K562 (cell line): ENCODE data around the gene CD82. TPM values are rescaled to one million over a fixed set of nuclear protein-coding genes. Genes with fewer than 3 reads are reported as not detected.
A peak's percentile ranks its signal among the peaks of the same experiment; 100 is the strongest.

ENCODE experiments used
- BCOR ChIP-seq: fragments of 450-650 bp; IDR thresholded peaks from 2 replicates; pipeline ENCODE4 v1.6.1; 2016
- CBX5 ChIP-seq: IDR thresholded peaks from 2 replicates; pipeline ENCODE4 v1.6.1; 2014; ENCODE audit warnings: low read depth, borderline replicate concordance
- EP400 ChIP-seq: fragments of 450-650 bp; IDR thresholded peaks from 2 replicates; pipeline ENCODE4 v1.6.1; 2017; ENCODE audit warnings: antibody characterized with exemption, mild to moderate bottlenecking, moderate library complexity
- FOXA1 ChIP-seq: fragments of 450-650 bp; IDR thresholded peaks from 2 replicates; pipeline ENCODE4 v1.6.1; 2016; ENCODE audit warnings: mild to moderate bottlenecking, borderline replicate concordance
- GABPB1 ChIP-seq: sonication (generic); formaldehyde crosslinking; IDR thresholded peaks from 2 replicates; pipeline ENCODE4 v1.8.0; 2022; ENCODE audit warnings: mild to moderate bottlenecking, missing genetic modification reagents
- GABPB2 ChIP-seq: fragments of 250-450 bp; sonication (Bioruptor Pico); conservative IDR thresholded peaks from 2 replicates; pipeline ENCODE4 v1.5.1; 2021; ENCODE audit warnings: mild to moderate bottlenecking
- HNRNPUL1 ChIP-seq: fragments of 200-400 bp; formaldehyde crosslinking; IDR thresholded peaks from 2 replicates; pipeline ENCODE4 v1.6.1; 2017; ENCODE audit warnings: low read length
- ILK ChIP-seq: fragments of 450-650 bp; IDR thresholded peaks from 2 replicates; pipeline ENCODE4 v1.6.1; 2016; ENCODE audit warnings: missing genetic modification characterization, low read depth, mild to moderate bottlenecking, missing compliant biosample characterization, moderate library complexity, borderline replicate concordance
- KLF6 ChIP-seq: fragments of 250-450 bp; sonication (Bioruptor Pico); IDR thresholded peaks from 2 replicates; pipeline ENCODE4 v1.4.0; 2020; ENCODE audit warnings: mild to moderate bottlenecking, moderate library complexity, borderline replicate concordance
- NONO ChIP-seq, 2 experiments: fragments of 200-400 bp in 1 of 2; fragments of 450-650 bp in 1 of 2; formaldehyde crosslinking in 1 of 2; IDR thresholded peaks; 2 replicates each; pipeline ENCODE4 v1.6.1; 2017; ENCODE audit warnings: low read depth in 2 of 2, mild to moderate bottlenecking in 2 of 2, moderate library complexity in 2 of 2, low read length in 1 of 2
- NR2C2 ChIP-seq, 2 experiments: fragments of 200-800 bp in 1 of 2; sonication (Bioruptor generic) in 1 of 2; sonication (generic) in 1 of 2; formaldehyde crosslinking in 1 of 2; IDR thresholded peaks; 2 replicates each; pipeline versions ENCODE4 v1.6.1 to v1.8.0; 2016 to 2022; ENCODE audit warnings: mild to moderate bottlenecking in 1 of 2, missing compliant biosample characterization in 1 of 2, missing genetic modification characterization in 1 of 2, missing genetic modification reagents in 1 of 2
- SMARCC2 ChIP-seq: fragments of 450-650 bp; IDR thresholded peaks from 2 replicates; pipeline ENCODE4 v1.6.1; 2017; ENCODE audit warnings: antibody characterized with exemption, moderate library complexity, mild to moderate bottlenecking, low read depth
- SNAPC5 ChIP-seq: fragments of 250-450 bp; sonication (Bioruptor Pico); IDR thresholded peaks from 2 replicates; pipeline ENCODE4 v1.8.0; 2021; ENCODE audit warnings: moderate library complexity, mild to moderate bottlenecking, inconsistent platforms
- U2AF2 ChIP-seq: fragments of 200-400 bp; formaldehyde crosslinking; optimal IDR thresholded peaks from 2 replicates; pipeline ENCODE3; 2017; ENCODE audit warnings: low read depth, mild to moderate bottlenecking, low read length
- ZNF121 ChIP-seq: sonication (generic); formaldehyde crosslinking; conservative IDR thresholded peaks from 2 replicates; pipeline ENCODE4 v1.8.0; 2022; ENCODE audit warnings: missing genetic modification reagents
- ZNF133 ChIP-seq: fragments of 250-450 bp; sonication (Bioruptor Pico); IDR thresholded peaks from 2 replicates; pipeline ENCODE4 v1.4.0; 2020; ENCODE audit warnings: mild to moderate bottlenecking
- ZNF57 ChIP-seq: fragments of 450-650 bp; formaldehyde crosslinking; IDR thresholded peaks from 2 replicates; pipeline ENCODE4 v1.4.0; 2020; ENCODE audit warnings: mild to moderate bottlenecking, moderate library complexity
- ZNF655 ChIP-seq: fragments of 250-450 bp; sonication (Bioruptor Pico); IDR thresholded peaks from 2 replicates; pipeline ENCODE4 v1.5.0; 2021
- ZNF695 ChIP-seq: fragments of 450-650 bp; formaldehyde crosslinking; IDR thresholded peaks from 2 replicates; pipeline ENCODE4 v1.4.0; 2020; ENCODE audit warnings: mild to moderate bottlenecking, moderate library complexity
- polyA plus RNA-seq, 8 experiments: library from polyadenylated mRNA; depleted of rRNA in 4 of 8; stranded (reverse) in 5 of 8; unstranded in 3 of 8; fragments of >200 nt; fragmentation: Nextera tagmentation in 2 of 8; fragmentation: Illumina TruSeq in 1 of 8; extraction: Ambion mirVana in 2 of 8; extraction: Trizol in 1 of 8; gene quantifications; 2 replicates each; pipeline versions ENCODE4 v1.2.1 to v1.2.3, GENCODE V29; 2011 to 2014; ENCODE audit warnings: inconsistent platforms in 1 of 8, missing spikeins in 1 of 8
- total RNA-seq, 7 experiments: library from RNA; depleted of rRNA in 6 of 7; stranded (reverse); fragments of >200 nt in 6 of 7; fragmentation: Illumina TruSeq in 2 of 7; extraction: Trizol in 2 of 7; gene quantifications; 2 replicates each; pipeline versions ENCODE4 v1.2.1 to v1.2.3, GENCODE V29; 2011 to 2021; ENCODE audit warnings: low replicate concordance in 1 of 7
- TF ChIP-seq, protein P1 (sequence below): fragments of 250-450 bp; sonication (Bioruptor Pico); IDR thresholded peaks from 2 replicates; pipeline ENCODE4 v1.8.0; 2022; ENCODE audit warnings: inconsistent platforms
- TF ChIP-seq, protein P2 (sequence below): fragments of 250-450 bp; sonication (Bioruptor Pico); IDR thresholded peaks from 2 replicates; pipeline ENCODE4 v1.8.0; 2021; ENCODE audit warnings: moderate library complexity, mild to moderate bottlenecking, inconsistent platforms
- TF ChIP-seq, protein P3 (sequence below): sonication (generic); formaldehyde crosslinking; IDR thresholded peaks from 2 replicates; pipeline ENCODE4 v1.8.1; 2023; ENCODE audit warnings: mild to moderate bottlenecking, missing genetic modification reagents

The CD82 gene
- total and polyA plus RNA-seq, 9 of the 15 experiments (the other 6 are each of a cell fraction or from before 2014, with no cell fraction given): 0.27 to 9.4 (median 3.0) TPM

DNA sequence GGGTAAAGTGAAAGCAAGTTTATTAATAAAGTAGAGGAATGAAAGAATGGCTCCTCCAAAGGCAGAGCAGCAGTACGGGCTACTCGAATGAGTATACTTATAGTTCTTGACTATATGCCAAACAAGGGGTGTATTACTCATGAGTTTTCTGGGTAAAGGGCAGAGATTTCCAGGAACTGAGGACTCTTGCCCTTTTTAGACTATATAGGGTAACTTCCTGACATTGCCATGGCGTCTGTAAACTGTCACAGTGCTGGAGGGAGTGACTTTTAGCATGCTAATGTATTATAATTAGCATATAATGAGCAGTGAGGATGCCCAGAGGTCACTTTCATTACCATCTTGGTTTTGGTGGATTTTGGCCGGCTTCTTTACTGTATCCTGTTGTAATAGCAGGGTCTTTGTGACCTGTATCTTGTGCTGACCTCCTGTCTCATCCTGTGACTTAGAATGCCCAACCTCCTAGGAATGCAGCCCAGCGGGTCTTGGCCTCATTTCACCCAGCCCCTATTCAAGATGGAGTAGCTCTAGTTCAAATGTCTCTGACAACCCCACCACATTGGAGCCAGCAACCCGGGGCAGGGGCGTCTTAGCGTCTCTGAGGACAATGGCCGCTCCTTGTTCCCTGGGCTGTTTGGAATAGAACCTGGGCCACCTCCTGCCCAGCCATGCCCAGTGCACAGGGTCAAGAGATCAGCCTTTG is 34.9 kb upstream of the CD82 start (continued):
- no peak for TF ChIP-seq NR2C2 (CRISPR knock-in tag; IDR thresholded peaks at IDR 0.05)
- TF ChIP-seq NR2C2 (tag; IDR thresholded peaks at IDR 0.05): peak; percentile 88
- TF ChIP-seq HNRNPUL1: no peak
- no peak for TF ChIP-seq BCOR
- no peak for TF ChIP-seq CBX5
- TF ChIP-seq ZNF655 (CRISPR knock-in tag): no peak
- TF ChIP-seq, protein P1, sequence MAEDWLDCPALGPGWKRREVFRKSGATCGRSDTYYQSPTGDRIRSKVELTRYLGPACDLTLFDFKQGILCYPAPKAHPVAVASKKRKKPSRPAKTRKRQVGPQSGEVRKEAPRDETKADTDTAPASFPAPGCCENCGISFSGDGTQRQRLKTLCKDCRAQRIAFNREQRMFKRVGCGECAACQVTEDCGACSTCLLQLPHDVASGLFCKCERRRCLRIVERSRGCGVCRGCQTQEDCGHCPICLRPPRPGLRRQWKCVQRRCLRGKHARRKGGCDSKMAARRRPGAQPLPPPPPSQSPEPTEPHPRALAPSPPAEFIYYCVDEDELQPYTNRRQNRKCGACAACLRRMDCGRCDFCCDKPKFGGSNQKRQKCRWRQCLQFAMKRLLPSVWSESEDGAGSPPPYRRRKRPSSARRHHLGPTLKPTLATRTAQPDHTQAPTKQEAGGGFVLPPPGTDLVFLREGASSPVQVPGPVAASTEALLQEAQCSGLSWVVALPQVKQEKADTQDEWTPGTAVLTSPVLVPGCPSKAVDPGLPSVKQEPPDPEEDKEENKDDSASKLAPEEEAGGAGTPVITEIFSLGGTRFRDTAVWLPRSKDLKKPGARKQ: no peak
- TF ChIP-seq ZNF57 (CRISPR knock-in tag): no peak
- TF ChIP-seq, protein P2, sequence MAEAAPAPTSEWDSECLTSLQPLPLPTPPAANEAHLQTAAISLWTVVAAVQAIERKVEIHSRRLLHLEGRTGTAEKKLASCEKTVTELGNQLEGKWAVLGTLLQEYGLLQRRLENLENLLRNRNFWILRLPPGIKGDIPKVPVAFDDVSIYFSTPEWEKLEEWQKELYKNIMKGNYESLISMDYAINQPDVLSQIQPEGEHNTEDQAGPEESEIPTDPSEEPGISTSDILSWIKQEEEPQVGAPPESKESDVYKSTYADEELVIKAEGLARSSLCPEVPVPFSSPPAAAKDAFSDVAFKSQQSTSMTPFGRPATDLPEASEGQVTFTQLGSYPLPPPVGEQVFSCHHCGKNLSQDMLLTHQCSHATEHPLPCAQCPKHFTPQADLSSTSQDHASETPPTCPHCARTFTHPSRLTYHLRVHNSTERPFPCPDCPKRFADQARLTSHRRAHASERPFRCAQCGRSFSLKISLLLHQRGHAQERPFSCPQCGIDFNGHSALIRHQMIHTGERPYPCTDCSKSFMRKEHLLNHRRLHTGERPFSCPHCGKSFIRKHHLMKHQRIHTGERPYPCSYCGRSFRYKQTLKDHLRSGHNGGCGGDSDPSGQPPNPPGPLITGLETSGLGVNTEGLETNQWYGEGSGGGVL (CRISPR knock-in tag): no peak
- TF ChIP-seq NONO (IDR thresholded peaks at IDR 0.05; ENCODE audit: low read depth in 2 of 2, low read length in 1 of 2): no peak
- 0 out of 2 replicates have a peak, but pooled peaks have one; percentile 23 for TF ChIP-seq ZNF695 (CRISPR knock-in tag)
- no peak for TF ChIP-seq EP400
- TF ChIP-seq GABPB1: no peak
- no peak for TF ChIP-seq FOXA1
- TF ChIP-seq ZNF133 (CRISPR knock-in tag): no peak
- TF ChIP-seq, protein P3, sequence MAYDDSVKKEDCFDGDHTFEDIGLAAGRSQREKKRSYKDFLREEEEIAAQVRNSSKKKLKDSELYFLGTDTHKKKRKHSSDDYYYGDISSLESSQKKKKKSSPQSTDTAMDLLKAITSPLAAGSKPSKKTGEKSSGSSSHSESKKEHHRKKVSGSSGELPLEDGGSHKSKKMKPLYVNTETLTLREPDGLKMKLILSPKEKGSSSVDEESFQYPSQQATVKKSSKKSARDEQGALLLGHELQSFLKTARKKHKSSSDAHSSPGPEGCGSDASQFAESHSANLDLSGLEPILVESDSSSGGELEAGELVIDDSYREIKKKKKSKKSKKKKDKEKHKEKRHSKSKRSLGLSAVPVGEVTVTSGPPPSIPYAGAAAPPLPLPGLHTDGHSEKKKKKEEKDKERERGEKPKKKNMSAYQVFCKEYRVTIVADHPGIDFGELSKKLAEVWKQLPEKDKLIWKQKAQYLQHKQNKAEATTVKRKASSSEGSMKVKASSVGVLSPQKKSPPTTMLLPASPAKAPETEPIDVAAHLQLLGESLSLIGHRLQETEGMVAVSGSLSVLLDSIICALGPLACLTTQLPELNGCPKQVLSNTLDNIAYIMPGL: no peak
- TF ChIP-seq KLF6 (CRISPR knock-in tag): peak; percentile 72; the same call in 1 of the 2 replicates
- TF ChIP-seq SNAPC5 (CRISPR knock-in tag): no peak
- TF ChIP-seq GABPB2: no peak
- no peak for TF ChIP-seq ILK (tag)
- TF ChIP-seq U2AF2: no peak
- TF ChIP-seq SMARCC2: no peak; the same call in 1 of the 2 replicates
- TF ChIP-seq ZNF121 (CRISPR knock-in tag): no peak
